ENCODE data around the gene LRIG1. TPM values are rescaled to one million over a fixed set of nuclear protein-coding genes. Genes with fewer than 3 reads are reported as not detected.

LRIG1 gene
- total and polyA plus RNA-seq, 2 of the 8 experiments (the other 6 are each of a cell fraction or from before 2014, with no cell fraction given): 78.1 to 88.7 TPM

DNA sequence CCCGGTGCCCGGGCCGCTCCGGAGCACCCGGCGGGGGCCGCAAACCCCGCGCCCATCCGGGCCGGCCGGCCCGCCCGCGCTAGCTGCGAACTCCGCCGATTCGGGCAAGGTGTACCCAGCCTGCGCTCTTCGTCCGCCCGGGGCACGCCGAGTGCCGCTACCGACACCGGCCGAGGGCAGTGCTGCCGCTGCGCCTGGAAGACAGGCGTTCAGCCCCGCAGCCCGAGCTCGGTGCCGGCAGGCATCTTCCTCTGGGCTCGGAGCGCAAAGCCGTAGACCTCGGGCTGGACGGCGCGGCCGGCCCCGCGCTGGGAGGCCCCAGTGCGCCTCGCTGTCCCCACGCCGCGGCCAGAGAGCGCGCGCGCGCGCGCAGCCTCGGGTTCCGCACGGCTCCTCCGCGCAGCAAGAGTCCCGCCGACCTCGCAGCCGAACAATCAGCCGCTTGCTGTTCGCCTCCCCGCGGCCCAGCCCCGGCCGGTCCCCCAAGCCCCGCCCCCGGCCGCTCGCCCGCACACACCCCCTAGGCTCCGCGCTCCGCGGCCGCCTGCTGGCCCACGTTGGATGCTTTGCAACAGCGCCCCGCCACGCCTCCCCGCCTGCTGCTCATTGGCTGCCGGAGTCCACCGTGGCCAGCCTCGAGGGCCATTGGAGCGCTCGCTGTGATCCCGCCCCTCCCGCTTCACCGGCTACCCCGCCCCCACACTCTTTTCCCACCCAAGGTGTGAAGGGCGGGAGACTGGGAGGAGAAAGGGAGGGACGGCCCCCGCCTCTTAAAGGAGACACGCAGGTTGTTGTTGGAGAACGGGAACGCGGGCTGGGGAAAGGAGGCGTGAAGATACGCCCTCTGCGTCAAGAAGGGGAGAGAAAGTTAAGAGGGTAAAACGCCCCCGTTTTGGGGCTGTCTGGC is at the start of gene LRIG1 (continued):
- TF ChIP-seq RAD21 (IDR thresholded peaks at IDR 0.05 in 1 of 2, conservative IDR thresholded peaks at IDR 0.05 in 1 of 2; ENCODE audit: low read depth in 2 of 2, low read length in 2 of 2) (peak in 1 of 2 experiments; percentile 26; a peak in 1 of 4 replicates), CEBPB (IDR thresholded peaks at IDR 0.05; ENCODE audit: low read depth, low read length) (no peak), HDAC2 (IDR thresholded peaks at IDR 0.05; ENCODE audit: borderline replicate concordance in 1 of 2, low read depth in 2 of 2, low read length in 2 of 2) (peak in 1 of 2 experiments; percentile 23; a peak in 1 of 4 replicates), CREB1 (IDR thresholded peaks at IDR 0.05) (0 out of 2 replicates have a peak, but pooled peaks have one; percentile 41), RFX5 (IDR thresholded peaks at IDR 0.05; ENCODE audit: borderline replicate concordance, low read depth, low read length) (peak; percentile 24; the same call in 1 of the 2 replicates), RNF2 (IDR thresholded peaks at IDR 0.05; ENCODE audit: borderline replicate concordance, low read depth, low read length, missing control alignments, poor library complexity, severe bottlenecking) (no peak), POU5F1 (IDR thresholded peaks at IDR 0.05; ENCODE audit: low read depth, low read length) (no peak), GABPA (IDR thresholded peaks at IDR 0.05; ENCODE audit: borderline replicate concordance, insufficient read depth, low read length) (no peak), SIN3A (conservative IDR thresholded peaks at IDR 0.05 in 1 of 2, IDR thresholded peaks at IDR 0.05 in 1 of 2; ENCODE audit: low read depth in 1 of 2, low read length in 2 of 2) (peak in 1 of 2 experiments; percentile 53; a peak in 1 of 4 replicates), ZNF274 (IDR thresholded peaks at IDR 0.05; ENCODE audit: borderline replicate concordance, extremely low read depth, low read length) (no peak), POLR2A (IDR thresholded peaks at IDR 0.05; ENCODE audit: control extremely low read depth in 1 of 2, low read depth in 2 of 2, low read length in 2 of 2) (peak; percentile 49 to 78)
- TF ChIP-seq, protein P1, sequence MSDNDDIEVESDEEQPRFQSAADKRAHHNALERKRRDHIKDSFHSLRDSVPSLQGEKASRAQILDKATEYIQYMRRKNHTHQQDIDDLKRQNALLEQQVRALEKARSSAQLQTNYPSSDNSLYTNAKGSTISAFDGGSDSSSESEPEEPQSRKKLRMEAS (IDR thresholded peaks at IDR 0.05): peak; percentile 87
